Measurements from ENCODE around the gene TPK1. TPM values are rescaled to one million over a fixed set of nuclear protein-coding genes. Genes with fewer than 3 reads are reported as not detected.

The TPK1 gene
- total and polyA plus RNA-seq, 4 donors, result 5.3 to 16.8 (median 15.9) TPM

- DNase-seq, result no peak
- Histone ChIP-seq H3K9ac (ENCODE audit: insufficient read depth in 1 of 2, low read length in 2 of 2) (no peak overlapping the region), H3K27ac (ENCODE audit: low read depth in 1 of 2, low read length in 1 of 2) (no peak overlapping the region), H3K9me3 (ENCODE audit: control insufficient read depth in 4 of 4, insufficient read depth in 3 of 4, low read length in 3 of 4) (no peaks in the 10 kb centered on the region), H3K27me3 (ENCODE audit: control insufficient read depth in 3 of 3, insufficient read depth in 3 of 3, low read length in 2 of 3) (no peaks in the 10 kb centered on the region), H3K4me3 (no peak overlapping the region), H3K36me3 (ENCODE audit: control insufficient read depth in 4 of 4, insufficient read depth in 4 of 4, low read length in 4 of 4) (peaks cover 0 to 4% (median under 1%) of the 10 kb centered on the region in 4 donors), H3K4me1 (ENCODE audit: control insufficient read depth in 5 of 5, insufficient read depth in 5 of 5, low read length in 5 of 5) (peaks cover 0 to 1% (median 0%) of the 10 kb centered on the region in 5 donors)
- TF ChIP-seq CTCF (IDR thresholded peaks at IDR 0.05; ENCODE audit: control extremely low read depth, extremely low read depth), result no peak
- ATAC-seq (ENCODE audit: insufficient read depth, low FRiP score), result no peak
- 55 to 69% methylated on average over 3 of the region's 3 CpGs for WGBS, 2 donors
Measured at GRCh38 chr7:144622745-144623144, 213.1 kb downstream of the TPK1 start.

DNA sequence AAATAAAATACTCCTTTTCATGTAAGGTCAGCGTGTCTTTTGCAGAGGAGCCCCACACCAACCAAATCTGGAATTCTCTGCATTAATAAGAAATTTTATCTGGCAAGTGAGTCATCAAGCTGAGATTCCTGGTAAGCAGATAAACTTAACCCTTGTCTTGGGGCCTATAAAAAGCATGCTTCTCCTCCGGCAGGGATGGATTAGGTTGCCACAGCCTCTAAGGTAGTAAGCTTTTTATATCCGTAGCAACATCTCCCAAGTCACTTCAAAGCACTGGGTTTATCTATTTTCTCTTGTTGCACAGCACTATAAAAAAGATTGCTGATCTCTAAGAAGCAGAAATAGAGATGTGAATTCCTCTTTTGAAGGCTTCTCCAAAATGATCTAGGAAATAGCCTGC, 229.6 kb downstream of the TPK1 start:
- 83 to 92% methylated on average over 3 of the region's 3 CpGs for WGBS, 2 donors
- no peaks in the 10 kb centered on the region for H3K36me3 ChIP-seq (ENCODE audit: control insufficient read depth in 4 of 4, insufficient read depth in 4 of 4, low read length in 4 of 4)
- H3K4me1 ChIP-seq (ENCODE audit: control insufficient read depth in 5 of 5, insufficient read depth in 5 of 5, low read length in 5 of 5), result no peaks in the 10 kb centered on the region
- H3K9ac ChIP-seq (ENCODE audit: insufficient read depth in 1 of 2, low read length in 2 of 2), result no peak overlapping the region
- no peak overlapping the region for H3K4me3 ChIP-seq
- H3K27me3 ChIP-seq (ENCODE audit: control insufficient read depth in 3 of 3, insufficient read depth in 3 of 3, low read length in 2 of 3), result no peaks in the 10 kb centered on the region
- no peak for ATAC-seq (ENCODE audit: insufficient read depth, low FRiP score)
- no peak overlapping the region for H3K27ac ChIP-seq (ENCODE audit: low read depth in 1 of 2, low read length in 1 of 2)
- DNase-seq, result no peak
- TF ChIP-seq CTCF (IDR thresholded peaks at IDR 0.05; ENCODE audit: control extremely low read depth, extremely low read depth), result no peak
- H3K9me3 ChIP-seq (ENCODE audit: control insufficient read depth in 4 of 4, insufficient read depth in 3 of 4, low read length in 3 of 4), result no peaks in the 10 kb centered on the region

DNA sequence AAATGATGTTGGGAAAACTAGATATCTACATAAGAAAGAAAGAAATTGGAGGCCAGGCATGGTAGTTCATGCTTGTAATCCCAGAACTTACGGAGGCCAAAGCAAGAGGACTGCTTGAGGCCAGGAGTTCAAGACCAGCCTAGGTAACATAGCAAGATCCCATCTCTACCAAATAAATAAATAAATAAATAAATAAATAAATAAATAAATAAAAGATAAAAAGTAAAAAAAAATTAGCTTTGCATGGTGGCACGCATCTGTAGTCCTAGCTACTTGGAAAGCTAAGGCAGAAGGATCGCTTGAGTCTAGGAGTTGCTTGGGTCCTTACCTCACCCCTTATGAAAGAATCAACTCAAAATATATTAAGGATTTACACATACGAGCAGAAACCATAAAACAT, 238.9 kb downstream of the TPK1 start:
- Histone ChIP-seq H3K9ac (ENCODE audit: insufficient read depth in 1 of 2, low read length in 2 of 2) (no peak overlapping the region), H3K27ac (ENCODE audit: low read depth in 1 of 2, low read length in 1 of 2) (no peak overlapping the region), H3K27me3 (ENCODE audit: control insufficient read depth in 3 of 3, insufficient read depth in 3 of 3, low read length in 2 of 3) (no peaks in the 10 kb centered on the region), H3K36me3 (ENCODE audit: control insufficient read depth in 4 of 4, insufficient read depth in 4 of 4, low read length in 4 of 4) (no peaks in the 10 kb centered on the region), H3K4me1 (ENCODE audit: control insufficient read depth in 5 of 5, insufficient read depth in 5 of 5, low read length in 5 of 5) (no peaks in the 10 kb centered on the region), H3K9me3 (ENCODE audit: control insufficient read depth in 4 of 4, insufficient read depth in 3 of 4, low read length in 3 of 4) (peaks cover 0 to 6% (median 1%) of the 10 kb centered on the region in 4 donors), H3K4me3 (no peak overlapping the region)
- DNase-seq, result no peak
- TF ChIP-seq CTCF (IDR thresholded peaks at IDR 0.05; ENCODE audit: control extremely low read depth, extremely low read depth), result no peak
- 92 to 95% methylated on average over 4 of the region's 4 CpGs for WGBS, 2 donors
- ATAC-seq (ENCODE audit: insufficient read depth, low FRiP score), result no peak

DNA sequence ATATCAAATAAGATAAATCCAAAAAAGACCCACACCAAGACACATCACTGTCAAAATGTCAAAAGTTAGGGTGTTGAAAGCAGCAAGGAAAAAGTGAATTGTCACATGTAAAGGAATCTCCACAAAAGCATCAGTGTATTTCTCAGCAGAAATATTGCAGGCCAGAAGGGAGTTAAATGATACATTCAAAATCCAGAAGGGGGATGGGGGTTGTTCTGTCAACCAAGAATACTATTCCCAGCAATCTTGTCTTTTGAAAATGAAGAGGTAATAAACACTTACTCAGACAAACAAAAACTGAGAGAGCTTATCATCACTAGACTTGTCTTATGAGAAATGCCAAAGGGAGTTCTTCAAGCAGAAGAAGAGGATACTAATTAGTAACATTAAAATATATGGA, 241.3 kb downstream of the TPK1 start:
- no peak for TF ChIP-seq CTCF (IDR thresholded peaks at IDR 0.05; ENCODE audit: control extremely low read depth, extremely low read depth)
- H3K4me3 ChIP-seq, result no peak overlapping the region
- H3K4me1 ChIP-seq (ENCODE audit: control insufficient read depth in 5 of 5, insufficient read depth in 5 of 5, low read length in 5 of 5), result no peaks in the 10 kb centered on the region
- no peak overlapping the region for H3K9ac ChIP-seq (ENCODE audit: insufficient read depth in 1 of 2, low read length in 2 of 2)
- DNase-seq, result no peak
- peaks cover 0 to 6% (median 1%) of the 10 kb centered on the region in 4 donors for H3K9me3 ChIP-seq (ENCODE audit: control insufficient read depth in 4 of 4, insufficient read depth in 3 of 4, low read length in 3 of 4)
- H3K27me3 ChIP-seq (ENCODE audit: control insufficient read depth in 3 of 3, insufficient read depth in 3 of 3, low read length in 2 of 3), result no peaks in the 10 kb centered on the region
- peaks cover 0 to 4% (median 0%) of the 10 kb centered on the region in 4 donors for H3K36me3 ChIP-seq (ENCODE audit: control insufficient read depth in 4 of 4, insufficient read depth in 4 of 4, low read length in 4 of 4)
- no peak for ATAC-seq (ENCODE audit: insufficient read depth, low FRiP score)
- H3K27ac ChIP-seq (ENCODE audit: low read depth in 1 of 2, low read length in 1 of 2), result no peak overlapping the region

All from lung (tissue), 12 donors.